Amniotic stem cell (primary cell): Measurements from ENCODE around the gene ATP1A3.

Source experiments
- DNase-seq: peaks from one replicate; lab custom pipeline; 2025; lab: John Stamatoyannopoulos, UW

Gene ATP1A3

DNA sequence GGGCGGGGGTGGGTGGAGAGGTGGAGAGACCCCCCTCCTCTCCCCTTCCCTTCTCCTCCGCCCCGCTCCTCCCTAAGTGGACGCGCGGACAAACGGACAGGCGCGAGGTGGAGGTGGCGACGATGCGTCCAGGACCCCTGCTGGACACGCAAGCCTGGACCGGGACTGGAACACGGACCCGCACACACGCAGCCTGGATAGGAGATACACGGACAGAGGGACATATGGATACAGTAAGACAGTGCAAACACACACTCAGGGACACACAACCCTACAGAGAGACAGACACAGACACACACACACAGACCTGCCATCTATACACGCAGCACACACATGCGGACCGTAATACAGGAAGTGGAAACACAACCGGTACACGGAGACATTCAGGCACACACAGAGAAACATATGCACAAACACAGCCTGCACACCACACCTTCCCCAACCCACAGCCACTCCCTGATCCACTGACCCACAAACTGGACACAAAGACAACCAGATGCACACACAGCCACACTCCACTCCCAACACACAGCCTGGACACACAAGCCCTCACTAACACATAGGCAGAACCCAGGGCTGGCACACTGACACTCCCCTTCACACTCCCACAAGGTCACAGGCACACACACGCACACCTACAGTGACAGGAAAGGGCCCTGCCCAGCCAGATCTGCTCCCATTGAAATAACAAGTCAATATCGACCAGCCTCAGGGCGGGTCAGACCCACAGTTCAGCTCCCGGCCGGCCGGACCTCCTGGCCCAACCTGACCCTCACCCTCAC lies 65.1 kb downstream of the ATP1A3 start:
- DNase-seq: no peak

- DNase-seq: no peak
These were observed 65.8 kb downstream of the ATP1A3 start, which contains the start of gene ERFL for GRCh38 chr19:41928221-41928683. TSS of gene ERFL (minus strand) at chr19:41928449. CDS start at chr19:41912919, 15,530 bp downstream.

- DNase-seq: no peak
These were observed 66.4 kb downstream of the ATP1A3 start for GRCh38 chr19:41927497-41928192.

DNA sequence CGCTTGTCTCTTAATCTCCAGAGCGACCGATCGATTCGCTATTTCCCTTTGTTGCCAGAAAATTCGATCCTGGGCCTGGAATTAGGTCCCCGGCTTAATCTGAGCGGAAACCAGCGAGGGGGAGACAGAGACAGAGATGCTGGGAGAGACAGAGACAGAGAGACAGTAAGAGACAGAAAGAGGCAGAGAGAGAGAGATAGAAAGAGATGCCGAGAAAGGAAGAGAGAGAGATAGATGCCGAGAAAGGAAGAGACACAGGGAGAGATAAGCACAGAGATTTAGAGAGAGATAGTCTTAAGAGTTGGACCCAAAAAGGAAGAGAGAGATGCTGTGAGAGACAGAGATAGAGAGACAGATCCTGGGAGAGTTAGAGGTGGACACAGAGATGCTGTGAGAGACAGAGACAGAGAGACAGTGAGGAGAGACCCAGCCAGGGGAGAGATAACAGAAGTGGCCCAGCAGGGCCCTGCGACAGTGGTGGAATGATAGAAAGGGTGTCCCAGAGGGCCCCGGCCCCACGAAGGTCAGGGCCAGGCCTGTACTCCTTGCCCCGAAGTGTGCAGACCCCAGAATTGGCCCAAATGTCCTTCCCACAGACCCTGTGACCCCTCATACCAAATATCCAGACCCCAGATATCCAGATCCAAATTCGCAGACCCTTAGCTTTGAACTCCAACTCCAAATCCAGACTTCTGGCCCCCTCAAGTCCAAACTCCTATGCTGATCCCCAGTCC lies 67.1 kb downstream of the ATP1A3 start:
- no peak for DNase-seq

DNA sequence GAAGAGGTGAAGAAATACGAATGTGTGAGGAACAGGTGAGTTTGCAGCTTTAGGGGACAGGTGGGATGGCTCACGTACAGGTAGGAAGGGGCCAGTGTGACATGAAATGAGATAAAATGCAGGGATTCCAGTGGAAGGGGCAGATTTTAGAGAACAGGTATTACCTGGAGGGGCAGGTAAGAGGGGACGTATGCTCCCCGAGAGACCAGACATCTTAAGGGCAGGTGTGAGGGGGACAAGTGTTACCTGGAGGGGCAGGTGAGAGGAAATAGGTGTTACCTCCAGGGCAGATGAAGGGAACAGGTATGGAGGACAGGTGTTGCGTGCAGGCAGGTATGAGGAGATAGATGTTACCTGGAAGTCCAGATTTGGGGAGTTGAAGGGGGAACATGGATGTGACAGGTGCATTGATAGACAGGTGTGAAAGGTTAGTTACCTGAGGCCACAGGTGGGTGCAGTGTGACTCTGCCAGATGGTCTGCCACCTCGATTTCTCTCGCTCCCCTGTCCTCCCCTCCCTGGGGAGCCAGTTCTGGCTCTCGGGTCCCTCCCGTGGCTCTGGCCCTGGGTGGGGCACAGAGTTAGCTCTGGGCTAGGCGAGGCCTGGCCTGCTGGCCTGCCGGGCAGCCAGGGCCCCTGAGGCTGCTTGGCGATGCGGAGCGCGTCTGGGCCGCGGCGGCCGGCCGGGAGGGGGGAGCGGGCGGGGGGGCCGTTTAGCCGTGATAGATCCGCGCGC lies 67.8 kb downstream of the ATP1A3 start:
- no peak for DNase-seq

DNA sequence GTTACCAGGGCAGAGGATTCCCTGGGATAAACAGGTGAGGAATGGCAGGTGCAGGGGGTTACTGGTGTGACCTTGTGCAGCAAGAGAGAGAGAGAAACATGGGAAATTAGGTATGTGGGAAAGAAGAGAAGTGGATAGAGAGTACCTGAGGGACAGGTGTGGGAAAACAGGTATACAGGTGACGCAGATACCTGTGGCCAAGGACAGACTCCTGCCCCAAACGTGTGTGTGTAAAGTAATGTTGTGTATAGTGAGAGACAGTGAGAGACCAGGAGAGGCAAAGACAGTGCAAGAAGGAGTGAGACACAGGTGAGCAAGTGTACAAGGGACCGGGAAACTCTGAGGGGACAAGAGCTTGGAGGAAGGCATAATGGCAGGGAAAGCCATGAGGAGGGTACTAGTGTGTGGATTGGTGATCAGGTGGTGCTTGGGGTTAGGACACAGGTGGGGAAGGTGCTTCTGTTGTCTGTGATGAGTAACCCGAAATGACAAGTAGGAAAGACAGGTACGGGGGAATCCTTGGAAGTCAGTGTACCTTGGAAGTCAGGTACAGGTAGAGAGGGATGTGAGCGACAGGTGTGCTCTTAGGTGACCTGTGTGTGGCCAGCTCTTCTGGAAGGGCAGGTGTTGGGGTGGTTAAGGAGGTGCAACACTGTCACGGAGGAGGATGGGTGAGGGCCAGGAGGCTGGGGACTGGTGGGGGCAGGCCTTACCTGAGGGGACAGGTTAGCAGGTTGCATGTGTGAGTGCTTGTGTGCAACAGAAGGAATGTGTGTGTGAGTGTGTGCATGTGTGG lies 68.6 kb downstream of the ATP1A3 start:
- no peak for DNase-seq

DNA sequence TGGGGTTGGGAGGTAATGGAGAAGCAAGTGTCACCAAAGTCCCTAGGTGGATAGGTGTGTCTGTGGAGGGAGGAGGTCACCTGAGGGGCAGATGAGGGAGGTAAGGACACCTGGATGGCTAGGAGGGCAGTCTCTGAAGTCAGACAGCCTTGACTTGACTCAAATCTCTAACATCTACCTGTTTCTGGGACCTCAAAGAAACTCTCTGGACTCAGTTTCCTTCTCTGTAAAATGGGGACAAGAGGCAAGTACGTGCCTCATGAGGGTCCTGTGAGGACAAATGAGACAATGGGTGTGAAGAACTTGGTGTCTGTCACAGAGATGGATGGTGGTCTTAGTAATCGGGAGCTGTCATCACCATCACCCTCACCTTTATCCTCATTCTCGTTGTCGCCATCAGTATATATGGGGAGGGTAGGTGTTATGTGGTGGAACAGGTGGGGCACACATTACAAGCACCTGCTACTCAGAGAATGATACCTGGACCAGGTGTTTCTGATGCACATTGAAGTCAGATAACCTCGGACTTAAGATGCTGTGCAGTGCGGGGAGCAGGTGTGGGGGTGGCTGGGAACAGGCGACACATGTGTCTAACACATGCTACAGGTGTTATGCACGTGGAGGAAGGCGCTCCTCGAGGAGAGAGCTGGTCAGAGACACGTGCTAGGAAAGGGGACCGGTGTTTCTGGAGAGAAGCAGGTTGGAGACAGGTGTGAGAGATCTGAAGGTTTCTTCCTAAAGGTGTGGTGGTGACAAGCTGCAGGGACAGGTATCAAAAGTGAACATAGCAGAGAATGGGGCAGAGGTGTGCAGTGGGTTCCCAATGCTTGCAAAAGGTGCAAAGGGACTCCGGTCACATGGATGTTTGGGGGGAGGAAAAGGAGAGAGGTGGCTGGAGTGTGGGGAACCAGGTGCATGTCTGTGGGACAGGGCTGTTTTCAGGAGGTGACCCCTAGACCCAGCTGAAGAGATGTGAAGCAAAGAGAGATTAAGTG lies 69.6 kb downstream of the ATP1A3 start:
- DNase-seq: no peak

DNA sequence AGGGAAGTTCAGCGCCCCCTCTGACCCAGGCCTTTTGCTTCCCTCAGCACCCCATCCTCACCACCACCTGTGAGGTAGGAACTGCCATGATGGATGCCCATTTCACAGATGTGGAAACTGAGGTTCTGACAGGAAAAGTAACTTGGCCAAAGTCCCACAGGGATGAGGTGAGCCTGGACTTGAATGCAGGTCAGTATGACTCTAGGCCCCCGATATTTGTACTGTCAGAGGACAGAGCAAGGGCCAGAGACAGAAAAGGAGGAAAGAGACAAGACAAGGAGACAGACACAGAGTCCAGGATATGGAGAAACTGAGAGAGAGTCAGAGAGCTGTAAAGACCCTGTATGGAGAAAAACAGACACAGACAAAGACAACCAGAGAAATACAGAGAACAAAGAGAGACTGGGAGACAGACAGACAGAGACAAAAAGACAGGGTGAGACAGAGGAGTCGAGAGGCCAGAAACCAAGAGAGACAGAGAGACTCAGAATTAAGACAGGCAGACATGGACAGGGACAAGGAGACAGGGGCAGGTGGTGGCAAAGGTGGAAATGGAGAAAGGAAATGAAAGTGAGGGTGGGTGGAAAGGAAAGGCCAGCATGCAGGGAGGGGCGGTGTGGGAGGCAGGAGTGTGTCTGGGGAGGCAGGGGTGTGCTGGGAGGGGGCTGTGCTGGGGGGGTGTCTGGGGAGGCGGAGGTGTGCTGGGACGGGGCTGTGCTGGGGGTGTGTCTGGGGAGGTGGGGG lies 70.8 kb downstream of the ATP1A3 start:
- no peak for DNase-seq

GRCh38 chr19:41922585-41922984 lies 71.4 kb downstream of the ATP1A3 start:
- DNase-seq: no peak

DNA sequence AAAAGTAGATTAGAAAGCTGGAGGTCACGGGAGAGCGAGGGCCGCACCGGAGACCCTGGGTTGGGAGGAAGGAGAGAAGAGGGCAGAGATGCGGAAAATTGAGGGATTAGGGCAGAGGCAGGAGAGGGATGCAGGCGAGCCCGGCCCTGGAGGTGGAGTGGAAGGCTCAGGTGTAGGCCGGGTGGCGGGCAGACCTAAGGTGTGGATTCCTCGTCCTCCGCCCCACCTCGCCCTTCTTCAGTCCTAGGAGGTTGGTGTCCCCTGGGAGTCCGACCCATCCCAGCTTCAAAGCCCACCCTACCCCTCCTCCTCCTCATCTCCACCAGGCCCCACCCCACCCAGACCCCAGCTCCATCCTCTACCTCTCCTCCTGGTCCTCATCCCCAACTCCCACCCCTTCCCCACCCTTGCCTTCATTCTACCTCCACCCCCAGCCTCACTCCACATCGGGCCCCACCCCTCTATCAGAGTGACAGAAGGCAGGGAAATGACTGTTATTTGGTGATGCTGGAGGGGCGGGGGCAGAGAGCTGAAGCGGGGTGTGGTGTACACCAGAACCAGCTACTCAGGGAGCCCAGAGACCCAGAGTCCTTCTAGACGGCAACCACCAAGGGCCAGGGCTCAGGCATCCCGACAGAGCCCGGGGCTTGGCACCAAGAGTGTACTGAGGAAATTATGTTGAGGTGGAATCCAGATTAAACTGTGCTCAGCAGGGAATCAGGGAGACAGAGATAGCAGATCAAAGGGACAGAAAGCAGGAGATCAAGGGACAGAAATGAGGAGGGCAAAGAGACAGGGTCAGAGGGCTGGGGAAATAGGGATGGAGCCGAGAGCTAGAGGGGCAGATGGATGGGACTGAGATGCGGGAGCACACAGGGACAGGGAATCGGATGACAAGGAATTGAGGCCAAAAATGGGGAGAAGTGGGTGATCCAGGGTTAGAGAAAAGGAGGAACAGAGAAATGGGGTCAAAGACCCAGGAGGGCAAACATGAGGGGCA lies 72.2 kb downstream of the ATP1A3 start:
- no peak for DNase-seq

- DNase-seq: no peak
These were observed 73.0 kb downstream of the ATP1A3 start for GRCh38 chr19:41920882-41921576.

GRCh38 chr19:41919948-41920712 lies 73.9 kb downstream of the ATP1A3 start:
- DNase-seq: no peak

DNA sequence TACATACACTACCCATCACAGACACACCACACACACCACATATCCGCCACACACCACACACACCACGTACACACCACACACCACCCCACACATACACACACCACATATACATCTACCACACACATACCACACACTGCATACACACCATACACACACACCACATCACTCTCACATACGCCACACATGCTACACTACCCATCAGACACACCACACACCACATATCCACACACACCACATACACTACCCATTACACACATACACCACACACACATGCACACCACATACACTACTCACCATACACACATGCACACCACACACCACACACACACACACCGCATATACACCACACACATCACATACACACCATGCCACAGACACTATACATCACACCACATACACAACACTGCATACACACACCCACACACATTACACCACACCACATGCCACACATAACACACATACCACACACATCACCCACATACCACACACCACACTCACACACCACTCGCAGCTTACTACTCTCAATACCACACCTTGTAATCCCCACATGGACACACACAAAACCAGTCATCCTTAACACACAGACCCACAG lies 75.3 kb downstream of the ATP1A3 start:
- DNase-seq: no peak

- no peak for DNase-seq
These were observed 75.9 kb downstream of the ATP1A3 start for GRCh38 chr19:41918095-41918494.

DNA sequence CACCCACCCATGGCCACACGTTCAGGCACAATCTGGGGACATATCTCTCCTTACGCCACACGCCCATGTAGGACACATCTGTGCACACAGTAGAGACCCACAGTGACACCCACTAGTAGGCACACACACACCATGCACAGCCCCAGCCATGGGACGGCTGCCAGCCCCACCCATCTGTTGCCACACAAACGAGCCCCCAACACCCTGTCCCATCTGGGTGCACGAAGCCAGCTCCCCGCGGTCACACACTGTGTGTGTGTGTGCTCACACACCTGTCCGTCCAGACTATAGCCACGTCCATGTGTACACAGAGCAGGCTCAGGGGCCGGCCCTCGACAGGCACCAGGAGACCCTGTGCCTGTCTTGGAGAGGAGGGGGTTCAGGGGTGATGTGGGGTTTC lies 76.4 kb downstream of the ATP1A3 start:
- DNase-seq: no peak
